ENCODE results near the gene ZNF485. TPM values are rescaled to one million over a fixed set of nuclear protein-coding genes. Genes with fewer than 3 reads are reported as not detected.

Gene ZNF485
- total and polyA plus RNA-seq, 10 of the 15 experiments (the other 5 are each of a cell fraction or from before 2014, with no cell fraction given): 3.2 to 7.6 (median 5.1) TPM

- Histone ChIP-seq H3K79me2 (ENCODE audit: control insufficient read depth, insufficient read depth, low read length) (no peaks in the 10 kb centered on the region), H3K36me3 (ENCODE audit: control insufficient read depth in 2 of 2, insufficient read depth in 2 of 2, low read length in 1 of 2) (no peaks in the 10 kb centered on the region), H4K20me1 (ENCODE audit: control insufficient read depth, insufficient read depth) (no peaks in the 10 kb centered on the region), H3K4me1 (ENCODE audit: control insufficient read depth, insufficient read depth, low read length) (peaks cover 23% of the 10 kb centered on the region), H3K27me3 (replicated peaks in 1 of 2; ENCODE audit: control insufficient read depth in 2 of 2, insufficient read depth in 2 of 2, low read length in 1 of 2) (no peaks in the 10 kb centered on the region), H3K4me2 (ENCODE audit: control insufficient read depth, insufficient read depth) (peak overlapping the region; percentile 67), H2AFZ (ENCODE audit: control insufficient read depth, low read depth, low read length) (peak overlapping the region; percentile 65), H3K9me3 (replicated peaks; ENCODE audit: control insufficient read depth, insufficient read depth, low read length) (peaks cover 8% of the 10 kb centered on the region), H3K4me3 (peak overlapping the region; percentile 60; the same call in 1 of the 2 replicates), H3K27ac (ENCODE audit: control insufficient read depth, insufficient read depth) (peak overlapping the region; percentile 91), H3K9ac (ENCODE audit: control insufficient read depth, insufficient read depth, low read length) (peak overlapping the region; percentile 56)
- in situ Hi-C loops (cut with MboI) (no loop called here), intact Hi-C loops (cut with micrococcal nuclease; ENCODE audit: unreplicated experiment) (loop anchor here (5.0 kb wide), 1 partner anchor 189 kb away; the partner anchor contains the start of gene HNRNPF)
- RAD21 ChIA-PET (ENCODE audit: unreplicated experiment): interaction anchor here (1.3 to 1.4 kb wide), 2 partner anchors 12 to 53 kb away, joined by 4 read pairs; partner anchors contain the start of gene ZNF32
- POLR2A ChIA-PET: interaction anchor here (0.7 to 1.0 kb wide), 2 partner anchors 10 to 54 kb away, joined by 3 read pairs; partner anchors contain the start of gene ZNF485
- peak; percentile 80 for ATAC-seq
- SMC1A ChIA-PET (ENCODE audit: uncharacterized antibody, unreplicated experiment): interaction anchor here (0.7 to 2.5 kb wide), 4 partner anchors 11 to 53 kb away, joined by 3 to 18 read pairs (median 8); partner anchors contain the start of genes ZNF32 and ZNF485
- peak; percentile 78 for DNase-seq (ENCODE audit: low read depth, low spot score)
- FAIRE-seq: peak; percentile 91
- 16% methylated on average over 7 of the region's 7 CpGs for WGBS (ENCODE audit: insufficient coverage, insufficient replicate concordance, low lambda C conversion rate, missing lambda C conversion rate)
- CTCF ChIA-PET: interaction anchor here (1.0 to 1.5 kb wide), 4 partner anchors 8 to 75 kb away, joined by 3 to 4 read pairs (median 3); no protein-coding TSS in a partner anchor
- BruUV-seq (replicated peaks): no TSS peak
- TF ChIP-seq E2F8 (IDR thresholded peaks at IDR 0.05; ENCODE audit: low read depth, partially characterized antibody): no peak
- peak; percentile 69 for TF ChIP-seq SP1 (IDR thresholded peaks at IDR 0.05; ENCODE audit: low read depth, low read length)
- TF ChIP-seq HDAC2 (IDR thresholded peaks at IDR 0.05): no peak
- TF ChIP-seq IRF5 (IDR thresholded peaks at IDR 0.05; ENCODE audit: borderline replicate concordance): no peak
- TF ChIP-seq NR2C2 (IDR thresholded peaks at IDR 0.05; ENCODE audit: borderline replicate concordance, control insufficient read depth, insufficient read length, low read depth): no peak
- TF ChIP-seq MXI1 (IDR thresholded peaks at IDR 0.05; ENCODE audit: low read depth, low read length): no peak
- TF ChIP-seq FOS (IDR thresholded peaks at IDR 0.05; ENCODE audit: borderline replicate concordance, extremely low read depth, insufficient read length): no peak
- TF ChIP-seq BRCA1 (IDR thresholded peaks at IDR 0.05; ENCODE audit: low read depth, low read length): no peak
- no peak for TF ChIP-seq USF2 (IDR thresholded peaks at IDR 0.05; ENCODE audit: borderline replicate concordance, low read depth, low read length)
- no peak for TF ChIP-seq IRF3 (IDR thresholded peaks at IDR 0.05)
- TF ChIP-seq RCOR1 (conservative IDR thresholded peaks at IDR 0.05; ENCODE audit: low read depth, low read length): no peak
- TF ChIP-seq ZBTB11 (CRISPR knock-in tag; IDR thresholded peaks at IDR 0.05): no peak
- no peak for TF ChIP-seq RELA (IDR thresholded peaks at IDR 0.05; ENCODE audit: borderline replicate concordance, partially characterized antibody)
Observed at GRCh38 chr10:43595739-43596298, 10.4 kb upstream of the ZNF485 start.
